NCI-H1105 (cell line): ENCODE data around the gene LRRC28.

Source experiments
- DNase-seq: peaks from one replicate; lab custom pipeline; 2025; lab: John Stamatoyannopoulos, UW

LRRC28 gene

GRCh38 chr15:99435113-99435695 is 183.9 kb downstream of the LRRC28 start:
- DNase-seq = peak; percentile 93

- DNase-seq = no peak
These were observed 184.7 kb downstream of the LRRC28 start for GRCh38 chr15:99435877-99436541.

GRCh38 chr15:99436542-99437314 is 185.4 kb downstream of the LRRC28 start:
- no peak for DNase-seq

GRCh38 chr15:99437315-99438223 is 186.3 kb downstream of the LRRC28 start:
- DNase-seq = no peak

GRCh38 chr15:99438224-99438585 is 186.9 kb downstream of the LRRC28 start:
- no peak for DNase-seq

GRCh38 chr15:99438691-99439523 is 187.6 kb downstream of the LRRC28 start:
- no peak for DNase-seq

- DNase-seq = no peak
These were observed 188.2 kb downstream of the LRRC28 start for GRCh38 chr15:99439524-99439835.

- DNase-seq = no peak
These were observed 188.7 kb downstream of the LRRC28 start for GRCh38 chr15:99440029-99440428.
